Measurements from ENCODE around the gene VPS16.

GRCh38 chr20:2839732-2840137, 810 bp upstream of the VPS16 start:
- no peak for TF ChIP-seq CTCF (IDR thresholded peaks at IDR 0.05 in 8 of 11, conservative IDR thresholded peaks at IDR 0.05 in 3 of 11)
- no peak for TF ChIP-seq POLR2A (IDR thresholded peaks at IDR 0.05)

All from spleen (tissue), 7 donors.